ENCODE data around the gene TNPO1. TPM values are rescaled to one million over a fixed set of nuclear protein-coding genes. Genes with fewer than 3 reads are reported as not detected.
A peak's percentile ranks its signal among the peaks of the same experiment; 100 is the strongest.

TNPO1 gene
- total RNA-seq, 2 donors from 2014 or later, result 61.7 to 117 TPM

GRCh38 chr5:72854419-72854818 lies 38.0 kb downstream of the TNPO1 start:
- Mint-ChIP-seq H3K27ac (no peak overlapping the region), H3K9me3 (no peaks in the 10 kb centered on the region), H3K36me3 (ENCODE audit: low read depth) (peaks cover 99% of the 10 kb centered on the region), H3K27me3 (no peaks in the 10 kb centered on the region), H3K4me1 (peaks cover 23% of the 10 kb centered on the region), H3K4me3 (no peak overlapping the region)
- ATAC-seq (replicated peaks), result no peak

- H3K27me3 Mint-ChIP-seq, result no peaks in the 10 kb centered on the region
- no peaks in the 10 kb centered on the region for H3K9me3 Mint-ChIP-seq
- peaks cover 100% of the 10 kb centered on the region for H3K36me3 Mint-ChIP-seq (ENCODE audit: low read depth)
- peaks cover 15% of the 10 kb centered on the region for H3K4me1 Mint-ChIP-seq
- no peak for ATAC-seq (replicated peaks)
- H3K27ac Mint-ChIP-seq, result no peak overlapping the region
- H3K4me3 Mint-ChIP-seq, result no peak overlapping the region
Measured at GRCh38 chr5:72855821-72856220, 39.4 kb downstream of the TNPO1 start.

GRCh38 chr5:72857396-72857795 lies 40.9 kb downstream of the TNPO1 start:
- Mint-ChIP-seq H3K9me3 (no peaks in the 10 kb centered on the region), H3K36me3 (ENCODE audit: low read depth) (peaks cover 100% of the 10 kb centered on the region), H3K27me3 (no peaks in the 10 kb centered on the region), H3K27ac (peak overlapping the region; percentile 41), H3K4me3 (no peak overlapping the region), H3K4me1 (peaks cover 15% of the 10 kb centered on the region)
- no peak for ATAC-seq (replicated peaks)

- no peak for ATAC-seq (replicated peaks)
- Mint-ChIP-seq H3K4me1 (peaks cover 8% of the 10 kb centered on the region), H3K36me3 (ENCODE audit: low read depth) (peaks cover 99% of the 10 kb centered on the region)
Measured at GRCh38 chr5:72859127-72859526, 42.7 kb downstream of the TNPO1 start.

GRCh38 chr5:72860499-72860898 lies 44.0 kb downstream of the TNPO1 start:
- Mint-ChIP-seq H3K4me1 (peaks cover 8% of the 10 kb centered on the region), H3K36me3 (ENCODE audit: low read depth) (peaks cover 93% of the 10 kb centered on the region), H3K27ac (no peak overlapping the region), H3K9me3 (no peaks in the 10 kb centered on the region), H3K27me3 (no peaks in the 10 kb centered on the region), H3K4me3 (no peak overlapping the region)
- ATAC-seq (replicated peaks), result peak; percentile 43

More at GRCh38 chr5:72859127-72859526, 42.7 kb downstream of the TNPO1 start:
- no peaks in the 10 kb centered on the region for H3K9me3 Mint-ChIP-seq
- no peaks in the 10 kb centered on the region for H3K27me3 Mint-ChIP-seq
- no peak overlapping the region for H3K4me3 Mint-ChIP-seq
- H3K27ac Mint-ChIP-seq, result no peak overlapping the region

GRCh38 chr5:72871366-72872024 lies 55.0 kb downstream of the TNPO1 start:
- Mint-ChIP-seq H3K4me1 (peaks cover 8% of the 10 kb centered on the region), H3K4me3 (peak overlapping the region; percentile 16), H3K9me3 (no peaks in the 10 kb centered on the region), H3K36me3 (ENCODE audit: low read depth) (peaks cover 100% of the 10 kb centered on the region), H3K27ac (peak overlapping the region; percentile 71), H3K27me3 (no peaks in the 10 kb centered on the region)
- ATAC-seq (replicated peaks), result peak; percentile 90

- Mint-ChIP-seq H3K27ac (peak overlapping the region; percentile 79), H3K36me3 (ENCODE audit: low read depth) (peaks cover 100% of the 10 kb centered on the region), H3K4me3 (no peak overlapping the region), H3K4me1 (peaks cover 9% of the 10 kb centered on the region), H3K27me3 (no peaks in the 10 kb centered on the region), H3K9me3 (no peaks in the 10 kb centered on the region)
- no peak for ATAC-seq (replicated peaks)
Measured at GRCh38 chr5:72878854-72879253, 62.4 kb downstream of the TNPO1 start.

- Mint-ChIP-seq H3K27me3 (no peaks in the 10 kb centered on the region), H3K4me1 (peaks cover 9% of the 10 kb centered on the region), H3K9me3 (no peaks in the 10 kb centered on the region), H3K4me3 (no peak overlapping the region), H3K27ac (no peak overlapping the region), H3K36me3 (ENCODE audit: low read depth) (peaks cover 100% of the 10 kb centered on the region)
- ATAC-seq (replicated peaks), result no peak
Measured at GRCh38 chr5:72882989-72883388, 66.5 kb downstream of the TNPO1 start.

GRCh38 chr5:72883850-72884249 lies 67.4 kb downstream of the TNPO1 start:
- Mint-ChIP-seq H3K36me3 (ENCODE audit: low read depth) (peaks cover 100% of the 10 kb centered on the region), H3K4me1 (peaks cover 9% of the 10 kb centered on the region), H3K9me3 (no peaks in the 10 kb centered on the region), H3K27ac (no peak overlapping the region), H3K27me3 (no peaks in the 10 kb centered on the region), H3K4me3 (no peak overlapping the region)
- ATAC-seq (replicated peaks), result no peak

- H3K36me3 Mint-ChIP-seq (ENCODE audit: low read depth), result peaks cover 100% of the 10 kb centered on the region
- H3K4me1 Mint-ChIP-seq, result peaks cover 9% of the 10 kb centered on the region
- H3K27ac Mint-ChIP-seq, result no peak overlapping the region
- H3K4me3 Mint-ChIP-seq, result no peak overlapping the region
- H3K9me3 Mint-ChIP-seq, result no peaks in the 10 kb centered on the region
- ATAC-seq (replicated peaks), result no peak
- H3K27me3 Mint-ChIP-seq, result no peaks in the 10 kb centered on the region
Measured at GRCh38 chr5:72884892-72885291, 68.4 kb downstream of the TNPO1 start.

GRCh38 chr5:72885824-72886223 lies 69.4 kb downstream of the TNPO1 start:
- Mint-ChIP-seq H3K9me3 (no peaks in the 10 kb centered on the region), H3K36me3 (ENCODE audit: low read depth) (peaks cover 100% of the 10 kb centered on the region), H3K27ac (no peak overlapping the region), H3K4me1 (peaks cover 9% of the 10 kb centered on the region), H3K27me3 (no peaks in the 10 kb centered on the region), H3K4me3 (no peak overlapping the region)
- ATAC-seq (replicated peaks), result no peak

GRCh38 chr5:72888595-72888994 lies 72.1 kb downstream of the TNPO1 start:
- Mint-ChIP-seq H3K27ac (no peak overlapping the region), H3K9me3 (no peaks in the 10 kb centered on the region), H3K36me3 (ENCODE audit: low read depth) (peaks cover 98% of the 10 kb centered on the region), H3K4me3 (no peak overlapping the region), H3K4me1 (no peaks in the 10 kb centered on the region), H3K27me3 (no peaks in the 10 kb centered on the region)
- ATAC-seq (replicated peaks), result no peak

GRCh38 chr5:72889324-72889723 lies 72.9 kb downstream of the TNPO1 start:
- H3K27ac Mint-ChIP-seq, result no peak overlapping the region
- H3K9me3 Mint-ChIP-seq, result no peaks in the 10 kb centered on the region
- no peak overlapping the region for H3K4me3 Mint-ChIP-seq
- H3K36me3 Mint-ChIP-seq (ENCODE audit: low read depth), result peaks cover 98% of the 10 kb centered on the region
- no peaks in the 10 kb centered on the region for H3K27me3 Mint-ChIP-seq
- no peaks in the 10 kb centered on the region for H3K4me1 Mint-ChIP-seq
- no peak for ATAC-seq (replicated peaks)

GRCh38 chr5:72892846-72893245 lies 76.4 kb downstream of the TNPO1 start:
- Mint-ChIP-seq H3K27ac (peak overlapping the region; percentile 59), H3K4me1 (peaks cover 9% of the 10 kb centered on the region), H3K4me3 (no peak overlapping the region), H3K27me3 (no peaks in the 10 kb centered on the region), H3K9me3 (no peaks in the 10 kb centered on the region), H3K36me3 (ENCODE audit: low read depth) (peaks cover 95% of the 10 kb centered on the region)
- ATAC-seq (replicated peaks), result no peak

- H3K4me3 Mint-ChIP-seq, result peak overlapping the region; percentile 3
- peak; percentile 96 for ATAC-seq (replicated peaks)
- H3K27me3 Mint-ChIP-seq, result no peaks in the 10 kb centered on the region
- H3K4me1 Mint-ChIP-seq, result peaks cover 9% of the 10 kb centered on the region
- peaks cover 93% of the 10 kb centered on the region for H3K36me3 Mint-ChIP-seq (ENCODE audit: low read depth)
- peak overlapping the region; percentile 72 for H3K27ac Mint-ChIP-seq
- H3K9me3 Mint-ChIP-seq, result no peaks in the 10 kb centered on the region
Measured at GRCh38 chr5:72895758-72896157, 79.3 kb downstream of the TNPO1 start.

- H3K36me3 Mint-ChIP-seq (ENCODE audit: low read depth), result peaks cover 92% of the 10 kb centered on the region
- no peak for ATAC-seq (replicated peaks)
- H3K4me1 Mint-ChIP-seq, result no peaks in the 10 kb centered on the region
- H3K27me3 Mint-ChIP-seq, result no peaks in the 10 kb centered on the region
- no peak overlapping the region for H3K27ac Mint-ChIP-seq
- no peaks in the 10 kb centered on the region for H3K9me3 Mint-ChIP-seq
- no peak overlapping the region for H3K4me3 Mint-ChIP-seq
Measured at GRCh38 chr5:72906806-72907205, 90.3 kb downstream of the TNPO1 start.
